Neural cell (in vitro differentiated cells): ENCODE results near the gene IL17REL. TPM values are rescaled to one million over a fixed set of nuclear protein-coding genes. Genes with fewer than 3 reads are reported as not detected.

Source experiments
- H2AFZ ChIP-seq: fragments of 200-600, 300-800 bp; sonication (generic), shearing (Covaris generic); 2 replicates; pipeline ENCODE4 v1.6.0; 2014; ENCODE audit warnings: low read depth, mild to moderate bottlenecking, antibody characterized with exemption, low read length, moderate library complexity
- H3F3A ChIP-seq: fragments of 200-600 bp; shearing (Covaris generic); 2 replicates; pipeline ENCODE4 v1.6.1; 2016; ENCODE audit warnings: mild to moderate bottlenecking, moderate library complexity, mixed read lengths, antibody characterized with exemption, low read length; ENCODE audit not compliant: insufficient read depth, poor library complexity, severe bottlenecking
- H3K27ac ChIP-seq: fragments of 200-600, 300-800 bp; sonication (generic), shearing (Covaris generic); 2 replicates; pipeline ENCODE4 v1.5.1; 2014; ENCODE audit warnings: mild to moderate bottlenecking, low read length, moderate library complexity
- H3K27me3 ChIP-seq: fragments of 300-800, 200-600 bp; sonication (generic), shearing (Covaris generic); 2 replicates; pipeline ENCODE4 v1.6.0; 2014; ENCODE audit warnings: mild to moderate bottlenecking, low read depth, low read length, moderate library complexity; ENCODE audit not compliant: insufficient read depth
- H3K36me3 ChIP-seq: fragments of 300-800, 200-600 bp; sonication (generic), shearing (Covaris generic); 2 replicates; pipeline ENCODE4 v1.5.1; 2014; ENCODE audit warnings: mild to moderate bottlenecking, antibody characterized with exemption, low read length, moderate library complexity; ENCODE audit not compliant: insufficient read depth
- H3K4me2 ChIP-seq: fragments of 300-800, 200-600 bp; sonication (generic), shearing (Covaris generic); 2 replicates; pipeline ENCODE4 v1.6.0; 2014; ENCODE audit warnings: mild to moderate bottlenecking, low read length
- H3K4me3 ChIP-seq: fragments of 300-800, 200-600 bp; sonication (generic), shearing (Covaris generic); 2 replicates; pipeline ENCODE4 v1.5.1; 2014; ENCODE audit warnings: mild to moderate bottlenecking, low read length, moderate library complexity
- H3K79me2 ChIP-seq: fragments of 200-600 bp; shearing (Covaris generic); replicated peaks from 2 replicates; pipeline ENCODE4 v1.6.0; 2014; ENCODE audit warnings: mild to moderate bottlenecking, low read length, moderate library complexity; ENCODE audit not compliant: insufficient read depth
- H3K9ac ChIP-seq: fragments of 300-800, 200-600 bp; sonication (generic), shearing (Covaris generic); 2 replicates; pipeline ENCODE4 v1.6.1; 2016; ENCODE audit warnings: mild to moderate bottlenecking, low read length, mixed read lengths
- H3K9me2 ChIP-seq: fragments of 200-600 bp; shearing (Covaris generic); 2 replicates; pipeline ENCODE4 v1.6.1; 2016; ENCODE audit warnings: mild to moderate bottlenecking, low read length, mixed read lengths; ENCODE audit not compliant: insufficient read depth
- H3K9me3 ChIP-seq: fragments of 200-600, 300-800 bp; sonication (generic), shearing (Covaris generic); 2 replicates; pipeline ENCODE4 v1.6.1; 2016; ENCODE audit warnings: mild to moderate bottlenecking, mixed run types, low read length, moderate library complexity, mixed read lengths
- H4K20me1 ChIP-seq: fragments of 200-600 bp; shearing (Covaris generic); 2 replicates; pipeline ENCODE4 v1.6.1; 2016; ENCODE audit warnings: mild to moderate bottlenecking, mixed run types; ENCODE audit not compliant: insufficient read depth
- EP300 ChIP-seq: fragments of 450-650 bp; conservative IDR thresholded peaks from 2 replicates; pipeline ENCODE4 v1.6.1; 2014; ENCODE audit warnings: antibody characterized with exemption, mild to moderate bottlenecking, moderate library complexity; ENCODE audit not compliant: poor library complexity, severe bottlenecking
- EZH2 ChIP-seq: fragments of 200-600, 300-800 bp; shearing (Covaris generic), sonication (generic); IDR thresholded peaks from 2 replicates; pipeline ENCODE4 v1.6.1; 2014; ENCODE audit warnings: antibody characterized with exemption, low read length, borderline replicate concordance, mild to moderate bottlenecking; ENCODE audit not compliant: insufficient read depth, poor library complexity, severe bottlenecking
- MXI1 ChIP-seq: fragments of 450-650 bp; conservative IDR thresholded peaks from 2 replicates; pipeline ENCODE4 v1.6.1; 2014; ENCODE audit warnings: antibody characterized with exemption, mild to moderate bottlenecking; ENCODE audit not compliant: poor library complexity, severe bottlenecking
- POLR2AphosphoS5 ChIP-seq: IDR thresholded peaks from 2 replicates; pipeline ENCODE4 v1.6.1; 2012
- RAD21 ChIP-seq: fragments of 450-650 bp; conservative IDR thresholded peaks from 2 replicates; pipeline ENCODE4 v1.6.1; 2014; ENCODE audit warnings: antibody characterized with exemption, mild to moderate bottlenecking, moderate library complexity
- SMC3 ChIP-seq: fragments of 450-650 bp; conservative IDR thresholded peaks from 2 replicates; pipeline ENCODE4 v1.6.1; 2014; ENCODE audit warnings: antibody characterized with exemption, mild to moderate bottlenecking, moderate library complexity; ENCODE audit not compliant: poor library complexity
- TAF1 ChIP-seq: IDR thresholded peaks from 2 replicates; pipeline ENCODE4 v1.6.1; 2012; ENCODE audit warnings: low read depth
- polyA plus RNA-seq: library from polyadenylated mRNA; depleted of rRNA; stranded (reverse); fragments of >200 nt; gene quantifications from 2 replicates; pipeline ENCODE4 v1.2.3, GENCODE V29; 2014
- TF ChIP-seq, protein P1 (sequence below): IDR thresholded peaks from 2 replicates; pipeline ENCODE4 v1.6.1; 2012; ENCODE audit warnings: borderline replicate concordance
- TF ChIP-seq, protein P2 (sequence below): fragments of 450-650 bp; IDR thresholded peaks from 2 replicates; pipeline ENCODE4 v1.5.1; 2014; ENCODE audit warnings: antibody characterized with exemption, mild to moderate bottlenecking, moderate library complexity; ENCODE audit not compliant: poor library complexity, severe bottlenecking

The IL17REL gene
- polyA plus RNA-seq, 1 donor from 2014 or later, result not detected

DNA sequence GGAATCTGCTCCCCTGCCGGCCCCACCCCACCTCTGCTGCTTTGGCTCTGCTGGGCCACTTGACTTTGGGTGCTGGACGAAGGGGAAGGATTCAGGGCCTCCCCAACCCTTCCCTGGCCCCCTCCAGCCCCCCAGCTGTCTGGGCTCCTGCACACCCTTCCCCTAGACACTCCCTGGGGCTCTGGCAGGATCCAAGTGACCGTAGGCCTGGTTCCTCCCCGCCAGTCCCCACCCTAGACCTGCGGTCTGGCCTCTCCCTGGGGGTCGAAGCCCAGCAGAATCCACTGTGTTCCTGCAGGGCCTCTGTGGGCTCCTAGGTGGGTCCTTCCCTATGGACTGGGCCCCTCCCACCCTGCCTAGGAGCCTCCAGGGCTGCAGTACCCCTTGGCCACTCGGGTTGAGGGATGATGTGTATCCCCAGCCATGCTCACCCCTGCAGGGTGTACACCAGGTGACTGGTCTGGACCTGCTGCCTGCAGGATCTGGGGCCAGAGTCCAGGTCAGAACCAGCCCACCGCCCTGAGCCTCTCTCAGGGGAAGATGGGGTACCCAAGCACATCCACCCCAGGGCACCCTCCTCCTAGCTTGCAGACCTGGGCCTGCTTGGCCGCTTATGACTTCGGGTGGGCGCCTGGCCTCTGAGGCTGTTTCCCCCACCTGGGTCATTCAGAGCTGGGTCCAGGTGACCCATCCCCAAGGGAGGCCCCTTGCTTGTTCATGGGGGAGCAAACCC, 46.4 kb downstream of the IL17REL start:
- Histone ChIP-seq H3K9me2 (no peaks in the 10 kb centered on the region), H3K4me2 (no peak overlapping the region), H3F3A (no peaks in the 10 kb centered on the region), H3K4me3 (no peak overlapping the region), H3K36me3 (no peaks in the 10 kb centered on the region), H3K9me3 (no peaks in the 10 kb centered on the region), H3K9ac (no peak overlapping the region), H2AFZ (no peak overlapping the region), H4K20me1 (no peaks in the 10 kb centered on the region), H3K27me3 (peaks cover 5% of the 10 kb centered on the region), H3K79me2 (no peaks in the 10 kb centered on the region), H3K27ac (no peak overlapping the region)
- TF ChIP-seq SMC3, result no peak
- TF ChIP-seq RAD21, result no peak

DNA sequence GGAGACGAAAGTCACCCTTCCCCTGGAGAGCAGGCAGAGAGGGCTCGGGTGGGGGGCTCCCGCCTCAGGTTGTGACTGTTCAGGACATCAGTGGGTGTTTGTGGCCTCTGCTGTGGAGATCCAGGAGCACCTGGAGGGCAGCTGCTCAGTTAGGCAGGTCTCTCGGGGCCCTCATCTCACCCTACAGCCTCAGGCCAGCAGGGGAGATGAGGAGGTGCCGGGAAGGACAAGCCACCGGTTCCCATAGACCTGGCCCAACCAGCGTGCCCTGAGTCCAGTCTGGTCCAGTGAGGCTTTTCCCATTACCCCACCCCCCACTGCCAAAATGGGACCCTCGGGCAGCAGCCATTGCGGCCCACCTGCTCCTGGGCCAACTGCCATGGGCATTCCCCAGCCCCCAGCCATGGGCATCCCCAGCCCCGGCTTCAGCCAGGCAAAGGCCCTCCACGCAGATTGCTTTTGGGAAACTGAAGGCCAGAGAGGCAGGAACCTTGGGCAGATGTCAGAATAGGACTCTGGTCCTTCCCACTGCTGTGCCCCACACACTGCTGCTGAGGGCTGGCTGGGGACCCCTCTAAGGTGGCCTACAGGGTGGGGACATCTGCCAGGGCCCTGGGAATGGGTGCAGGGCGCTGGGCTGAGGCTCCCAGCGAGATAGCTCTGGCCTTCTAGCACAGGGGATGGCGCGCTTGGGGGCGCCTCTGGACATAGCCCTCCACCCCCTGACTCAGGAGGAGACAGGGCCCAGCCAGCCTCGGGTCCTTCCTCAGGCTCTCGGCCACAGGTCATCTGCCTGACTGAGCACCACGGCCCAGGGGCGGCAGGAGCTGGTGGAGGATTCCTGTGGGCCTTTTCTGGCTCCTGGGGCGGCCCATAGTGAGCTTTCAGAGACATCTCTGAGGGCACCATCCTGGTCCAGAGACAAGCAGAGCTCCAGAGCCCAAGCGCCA, 47.2 kb downstream of the IL17REL start:
- H3K27ac ChIP-seq, result no peak overlapping the region

More for the DNA sequence above, 47.2 kb downstream of the IL17REL start:
- H3K79me2 ChIP-seq, result no peaks in the 10 kb centered on the region
- H3K9ac ChIP-seq, result no peak overlapping the region
- H3K27me3 ChIP-seq, result no peaks in the 10 kb centered on the region
- no peaks in the 10 kb centered on the region for H3K36me3 ChIP-seq
- H3K9me2 ChIP-seq, result no peaks in the 10 kb centered on the region
- TF ChIP-seq RAD21, result no peak
- TF ChIP-seq, protein P1, sequence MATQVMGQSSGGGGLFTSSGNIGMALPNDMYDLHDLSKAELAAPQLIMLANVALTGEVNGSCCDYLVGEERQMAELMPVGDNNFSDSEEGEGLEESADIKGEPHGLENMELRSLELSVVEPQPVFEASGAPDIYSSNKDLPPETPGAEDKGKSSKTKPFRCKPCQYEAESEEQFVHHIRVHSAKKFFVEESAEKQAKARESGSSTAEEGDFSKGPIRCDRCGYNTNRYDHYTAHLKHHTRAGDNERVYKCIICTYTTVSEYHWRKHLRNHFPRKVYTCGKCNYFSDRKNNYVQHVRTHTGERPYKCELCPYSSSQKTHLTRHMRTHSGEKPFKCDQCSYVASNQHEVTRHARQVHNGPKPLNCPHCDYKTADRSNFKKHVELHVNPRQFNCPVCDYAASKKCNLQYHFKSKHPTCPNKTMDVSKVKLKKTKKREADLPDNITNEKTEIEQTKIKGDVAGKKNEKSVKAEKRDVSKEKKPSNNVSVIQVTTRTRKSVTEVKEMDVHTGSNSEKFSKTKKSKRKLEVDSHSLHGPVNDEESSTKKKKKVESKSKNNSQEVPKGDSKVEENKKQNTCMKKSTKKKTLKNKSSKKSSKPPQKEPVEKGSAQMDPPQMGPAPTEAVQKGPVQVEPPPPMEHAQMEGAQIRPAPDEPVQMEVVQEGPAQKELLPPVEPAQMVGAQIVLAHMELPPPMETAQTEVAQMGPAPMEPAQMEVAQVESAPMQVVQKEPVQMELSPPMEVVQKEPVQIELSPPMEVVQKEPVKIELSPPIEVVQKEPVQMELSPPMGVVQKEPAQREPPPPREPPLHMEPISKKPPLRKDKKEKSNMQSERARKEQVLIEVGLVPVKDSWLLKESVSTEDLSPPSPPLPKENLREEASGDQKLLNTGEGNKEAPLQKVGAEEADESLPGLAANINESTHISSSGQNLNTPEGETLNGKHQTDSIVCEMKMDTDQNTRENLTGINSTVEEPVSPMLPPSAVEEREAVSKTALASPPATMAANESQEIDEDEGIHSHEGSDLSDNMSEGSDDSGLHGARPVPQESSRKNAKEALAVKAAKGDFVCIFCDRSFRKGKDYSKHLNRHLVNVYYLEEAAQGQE, result no peak
- no peak for TF ChIP-seq POLR2AphosphoS5
- TF ChIP-seq TAF1, result no peak
- TF ChIP-seq SMC3, result no peak
- no peak for TF ChIP-seq EP300
- TF ChIP-seq, protein P2, sequence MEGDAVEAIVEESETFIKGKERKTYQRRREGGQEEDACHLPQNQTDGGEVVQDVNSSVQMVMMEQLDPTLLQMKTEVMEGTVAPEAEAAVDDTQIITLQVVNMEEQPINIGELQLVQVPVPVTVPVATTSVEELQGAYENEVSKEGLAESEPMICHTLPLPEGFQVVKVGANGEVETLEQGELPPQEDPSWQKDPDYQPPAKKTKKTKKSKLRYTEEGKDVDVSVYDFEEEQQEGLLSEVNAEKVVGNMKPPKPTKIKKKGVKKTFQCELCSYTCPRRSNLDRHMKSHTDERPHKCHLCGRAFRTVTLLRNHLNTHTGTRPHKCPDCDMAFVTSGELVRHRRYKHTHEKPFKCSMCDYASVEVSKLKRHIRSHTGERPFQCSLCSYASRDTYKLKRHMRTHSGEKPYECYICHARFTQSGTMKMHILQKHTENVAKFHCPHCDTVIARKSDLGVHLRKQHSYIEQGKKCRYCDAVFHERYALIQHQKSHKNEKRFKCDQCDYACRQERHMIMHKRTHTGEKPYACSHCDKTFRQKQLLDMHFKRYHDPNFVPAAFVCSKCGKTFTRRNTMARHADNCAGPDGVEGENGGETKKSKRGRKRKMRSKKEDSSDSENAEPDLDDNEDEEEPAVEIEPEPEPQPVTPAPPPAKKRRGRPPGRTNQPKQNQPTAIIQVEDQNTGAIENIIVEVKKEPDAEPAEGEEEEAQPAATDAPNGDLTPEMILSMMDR, result no peak
- TF ChIP-seq MXI1, result no peak
- TF ChIP-seq EZH2, result no peak
- H4K20me1 ChIP-seq, result no peaks in the 10 kb centered on the region
- H3K4me3 ChIP-seq, result no peak overlapping the region
- H3K9me3 ChIP-seq, result no peaks in the 10 kb centered on the region
- H3K4me2 ChIP-seq, result no peak overlapping the region
- no peaks in the 10 kb centered on the region for H3F3A ChIP-seq
- H2AFZ ChIP-seq, result no peak overlapping the region
